H1 (cell line): ENCODE results near the gene LMBR1. TPM values are rescaled to one million over a fixed set of nuclear protein-coding genes. Genes with fewer than 3 reads are reported as not detected.
A peak's percentile ranks its signal among the peaks of the same experiment; 100 is the strongest.

Experiments
- CTCF ChIA-PET: fragments of 300-600 bp; sonication (Branson Sonifier 250); formaldehyde crosslinking; loops from one replicate; lab custom pipeline; 2021; ENCODE audit not compliant: partially characterized antibody; lab: Charles Lee
- POLR2A ChIA-PET: fragments of 300-600 bp; sonication (Branson Sonifier 250); formaldehyde crosslinking; loops from one replicate; lab custom pipeline; 2021; ENCODE audit warnings: inconsistent platforms; ENCODE audit not compliant: partially characterized antibody; lab: Charles Lee
- DNase-seq, 2 experiments: peaks; one replicate each; pipeline versions ENCODE4 v3.0.0 to v3.0.0-alpha.2; 2010 to 2022; ENCODE audit warnings: low spot score in 2 of 2, low read depth in 1 of 2, mixed read lengths in 1 of 2
- FAIRE-seq: peaks from 2 replicates; lab custom pipeline; 2011; peaks lifted over from hg19 to GRCh38; lab: Jason Lieb, UNC
- H2AFZ ChIP-seq: 2 replicates; pipeline ENCODE4 v1.8.1; 2012; ENCODE audit warnings: low read length, inconsistent platforms
- H2AK5ac ChIP-seq: 2 replicates; pipeline ENCODE4 v1.6.1; 2013; ENCODE audit warnings: low read depth, low read length
- H2BK120ac ChIP-seq: replicated peaks from 2 replicates; pipeline ENCODE3; 2013; ENCODE audit warnings: low read depth, low read length, inconsistent platforms
- H2BK12ac ChIP-seq: 2 replicates; pipeline ENCODE4 v1.6.1; 2013; ENCODE audit warnings: low read depth, low read length
- H2BK15ac ChIP-seq: 2 replicates; pipeline ENCODE4 v1.6.1; 2013; ENCODE audit warnings: low read length
- H2BK20ac ChIP-seq: 2 replicates; pipeline ENCODE4 v1.6.1; 2013; ENCODE audit warnings: low read length
- H2BK5ac ChIP-seq: 2 replicates; pipeline ENCODE4 v1.6.1; 2013; ENCODE audit warnings: low read depth, low read length
- H3K14ac ChIP-seq: 2 replicates; pipeline ENCODE4 v1.6.1; 2013; ENCODE audit warnings: inconsistent platforms; ENCODE audit not compliant: insufficient read length
- H3K18ac ChIP-seq: 2 replicates; pipeline ENCODE4 v1.6.1; 2013; ENCODE audit warnings: low read length; ENCODE audit errors: extremely low read depth
- H3K23ac ChIP-seq: 2 replicates; pipeline ENCODE4 v1.6.1; 2013; ENCODE audit warnings: inconsistent platforms; ENCODE audit not compliant: insufficient read length
- H3K23me2 ChIP-seq: 2 replicates; pipeline ENCODE4 v1.6.1; 2013; ENCODE audit warnings: low read depth, low read length
- H3K27ac ChIP-seq: 2 replicates; pipeline ENCODE4 v1.6.1; 2011; ENCODE audit warnings: low read depth, low read length, inconsistent platforms
- H3K27me3 ChIP-seq, 4 experiments: replicated peaks in 1 of 4; 1 replicate in 1 of 4; 2 replicates in 3 of 4; pipeline versions ENCODE4 v1.6.1 to v1.8.1; 2011 to 2013; ENCODE audit warnings: low read length in 3 of 4, mild to moderate bottlenecking in 3 of 4, inconsistent platforms in 2 of 4, mixed read lengths in 2 of 4, moderate library complexity in 1 of 4; ENCODE audit not compliant: control insufficient read depth in 3 of 4, insufficient read depth in 3 of 4; ENCODE audit errors: extremely low read depth in 1 of 4
- H3K36me3 ChIP-seq, 4 experiments: 2 replicates each; pipeline versions ENCODE4 v1.6.1 to v1.8.1; 2011 to 2013; ENCODE audit warnings: mild to moderate bottlenecking in 4 of 4, low read length in 3 of 4, moderate library complexity in 2 of 4, control low read depth in 1 of 4, inconsistent platforms in 1 of 4; ENCODE audit not compliant: insufficient read depth in 4 of 4, control insufficient read depth in 2 of 4
- H3K4ac ChIP-seq: replicated peaks from 2 replicates; pipeline ENCODE3; 2013; ENCODE audit warnings: low read length, low read depth, mixed read lengths, inconsistent platforms; ENCODE audit not compliant: insufficient read length
- H3K4me1 ChIP-seq, 4 experiments: replicated peaks in 1 of 4; 1 replicate in 1 of 4; 2 replicates in 3 of 4; pipeline versions ENCODE4 v1.6.1 to v1.8.1; 2011 to 2013; ENCODE audit warnings: low read length in 3 of 4, inconsistent platforms in 2 of 4, mixed read lengths in 1 of 4; ENCODE audit not compliant: insufficient read depth in 4 of 4, control insufficient read depth in 3 of 4
- H3K4me2 ChIP-seq, 2 experiments: 2 replicates each; pipeline versions ENCODE4 v1.6.1 to v1.8.1; 2011 to 2013; ENCODE audit warnings: low read depth in 2 of 2, low read length in 2 of 2, control low read depth in 1 of 2, inconsistent platforms in 1 of 2, mild to moderate bottlenecking in 1 of 2; ENCODE audit not compliant: insufficient read depth in 1 of 2
- H3K4me3 ChIP-seq, 4 experiments: fragments of 200-600, 300-600 bp in 1 of 4; sonication (generic), shearing (Covaris generic), sonication (Bioruptor Twin) in 1 of 4; 2 replicates each; pipeline versions ENCODE4 v1.5.1 to v1.8.1; 2011 to 2016; ENCODE audit warnings: low read length in 4 of 4, low read depth in 3 of 4, control low read depth in 2 of 4, inconsistent platforms in 2 of 4, mild to moderate bottlenecking in 2 of 4, mixed read lengths in 1 of 4, moderate library complexity in 1 of 4; ENCODE audit not compliant: insufficient read depth in 2 of 4; ENCODE audit errors: extremely low read depth in 1 of 4
- H3K56ac ChIP-seq: replicated peaks from 2 replicates; pipeline ENCODE3; 2013; ENCODE audit warnings: low read depth, mild to moderate bottlenecking, mixed read lengths, low read length, inconsistent platforms; ENCODE audit not compliant: insufficient read length
- H3K79me1 ChIP-seq: 2 replicates; pipeline ENCODE4 v1.6.1; 2013; ENCODE audit warnings: low read depth, low read length, control low read depth
- H3K79me2 ChIP-seq, 2 experiments: 2 replicates each; pipeline versions ENCODE4 v1.6.1 to v1.8.1; 2012 to 2013; ENCODE audit warnings: low read length in 2 of 2, mild to moderate bottlenecking in 2 of 2, inconsistent platforms in 1 of 2; ENCODE audit not compliant: insufficient read depth in 2 of 2, control insufficient read depth in 1 of 2
- H3K9ac ChIP-seq, 4 experiments: replicated peaks in 1 of 4; 1 replicate in 1 of 4; 2 replicates in 3 of 4; pipeline versions ENCODE4 v1.6.1 to v1.8.1; 2011 to 2013; ENCODE audit warnings: low read depth in 3 of 4, low read length in 3 of 4, control low read depth in 2 of 4, mild to moderate bottlenecking in 2 of 4, moderate library complexity in 2 of 4, inconsistent platforms in 1 of 4; ENCODE audit errors: extremely low read depth in 1 of 4
- H3K9me3 ChIP-seq, 2 experiments: 2 replicates each; pipeline versions ENCODE4 v1.6.1 to v1.8.1; 2012 to 2013; ENCODE audit warnings: mild to moderate bottlenecking in 2 of 2, moderate library complexity in 2 of 2, control low read depth in 1 of 2, inconsistent platforms in 1 of 2, low read depth in 1 of 2, low read length in 1 of 2, mixed read lengths in 1 of 2; ENCODE audit not compliant: insufficient read depth in 2 of 2
- H4K20me1 ChIP-seq, 2 experiments: replicated peaks in 1 of 2; 2 replicates each; pipeline versions ENCODE3 to v1.8.1; 2011 to 2013; ENCODE audit warnings: inconsistent platforms in 2 of 2, low read length in 2 of 2, mild to moderate bottlenecking in 1 of 2; ENCODE audit not compliant: insufficient read depth in 2 of 2, control insufficient read depth in 1 of 2
- H4K5ac ChIP-seq: 2 replicates; pipeline ENCODE4 v1.6.1; 2013; ENCODE audit warnings: low read length, low read depth, mixed read lengths, inconsistent platforms; ENCODE audit not compliant: insufficient read length
- H4K8ac ChIP-seq: 2 replicates; pipeline ENCODE4 v1.8.0; 2013; ENCODE audit warnings: mild to moderate bottlenecking, moderate library complexity, low read length, inconsistent platforms; ENCODE audit not compliant: insufficient read depth; ENCODE audit errors: extremely low read depth
- H4K91ac ChIP-seq: replicated peaks from 2 replicates; pipeline ENCODE3; 2013; ENCODE audit warnings: low read length, mixed read lengths, inconsistent platforms; ENCODE audit not compliant: insufficient read length
- CTCF ChIP-seq, 3 experiments: IDR thresholded peaks; 1 replicate in 2 of 3; 2 replicates in 1 of 3; pipeline versions ENCODE4 v1.5.1 to v1.6.1; 2011; ENCODE audit warnings: low read length in 3 of 3, mild to moderate bottlenecking in 3 of 3, inconsistent platforms in 2 of 3, low read depth in 1 of 3, moderate library complexity in 1 of 3; ENCODE audit not compliant: insufficient read depth in 1 of 3; ENCODE audit errors: control extremely low read depth in 1 of 3
- KDM4A ChIP-seq: IDR thresholded peaks from one replicate; pipeline ENCODE4 v1.7.1; 2012; ENCODE audit warnings: low read depth, mild to moderate bottlenecking, moderate library complexity, low read length, inconsistent platforms; ENCODE audit not compliant: severe bottlenecking
- KDM5A ChIP-seq: fragments of 200-600 bp; IDR thresholded peaks from 2 replicates; pipeline ENCODE4 v1.7.1; 2012; ENCODE audit warnings: mild to moderate bottlenecking, low read length, inconsistent platforms, mixed read lengths
- RAD21 ChIP-seq, 2 experiments: IDR thresholded peaks in 1 of 2; conservative IDR thresholded peaks in 1 of 2; 2 replicates each; pipeline ENCODE4 v1.6.1; 2011; ENCODE audit warnings: low read depth in 2 of 2, low read length in 2 of 2, improper control_type of control experiment in 1 of 2, inconsistent platforms in 1 of 2, mild to moderate bottlenecking in 1 of 2, moderate library complexity in 1 of 2
- TAF7 ChIP-seq: optimal IDR thresholded peaks from 2 replicates; pipeline ENCODE3; 2011; ENCODE audit warnings: low read depth, mild to moderate bottlenecking, inconsistent platforms, low read length, moderate library complexity, borderline replicate concordance
- WGBS, 2 experiments: shearing (Covaris generic) in 1 of 2; methylation state at CpG; one replicate each; pipeline versions ENCODE4 v1.1.6 to v1.1.7; 2013 to 2015; ENCODE audit warnings: low lambda C conversion rate in 2 of 2, mixed read lengths in 2 of 2, inconsistent platforms in 1 of 2, low coverage in 1 of 2, missing lambda C conversion rate in 1 of 2; ENCODE audit not compliant: insufficient replicate concordance in 2 of 2, insufficient coverage in 1 of 2, insufficient read length in 1 of 2; ENCODE audit errors: extremely low coverage in 1 of 2, missing lambda C conversion rate in 1 of 2; 5-methylcytosine and 5-hydroxymethylcytosine counted together
- polyA plus RNA-seq, 7 experiments: library from polyadenylated mRNA; depleted of rRNA in 3 of 7; stranded (reverse) in 5 of 7; unstranded in 2 of 7; fragments of >200 nt in 5 of 7; fragments of 200-250 nt in 2 of 7; gene quantifications; 1 replicate in 5 of 7; 2 replicates in 1 of 7; 4 replicates in 1 of 7; pipeline versions ENCODE4 v1.2.1 to v1.2.3, GENCODE V29; 2011 to 2013; ENCODE audit warnings: missing spikeins in 2 of 7, mixed read lengths in 2 of 7
- total RNA-seq: library from RNA; stranded (reverse); fragmentation: NEBNext Ultra II Directional; extraction: Animal tissue kit (Norgen Biotek cat#: 25700); gene quantifications from 2 replicates; pipeline ENCODE4 v1.2.1, GENCODE V29; 2021
- TF ChIP-seq, protein P1 (sequence below): IDR thresholded peaks from 2 replicates; pipeline ENCODE4 v1.6.1; 2012; ENCODE audit warnings: low read length, inconsistent platforms

Gene LMBR1
- total and polyA plus RNA-seq, 2 of the 8 experiments (the other 6 are each of a cell fraction or from before 2014, with no cell fraction given): 15.1 to 70.4 TPM

GRCh38 chr7:156642306-156643045 lies 250.5 kb downstream of the LMBR1 start:
- Histone ChIP-seq H3K4me3 (no peak overlapping the region), H3K18ac (no peak overlapping the region), H2AK5ac (no peak overlapping the region), H2BK20ac (no peak overlapping the region), H4K20me1 (no peaks in the 10 kb centered on the region), H3K4me2 (no peak overlapping the region), H3K14ac (no peak overlapping the region), H4K5ac (no peak overlapping the region), H3K27me3 (peaks cover 0 to 9% (median 7%) of the 10 kb centered on the region in 4 experiments; a peak in 5 of 7 replicates), H3K9me3 (peaks cover 0 to 6% of the 10 kb centered on the region in 2 experiments; a peak in 1 of 4 replicates), H3K79me2 (peaks cover 3 to 9% of the 10 kb centered on the region in 2 experiments; a peak in 3 of 4 replicates), H2BK12ac (no peak overlapping the region), H3K23me2 (peaks cover 7% of the 10 kb centered on the region; the same call in 1 of the 2 replicates), H3K27ac (no peak overlapping the region), H2BK15ac (no peak overlapping the region), H2BK5ac (no peak overlapping the region), H3K36me3 (no peaks in the 10 kb centered on the region), H3K4ac (no peak overlapping the region), H4K91ac (no peak overlapping the region), H3K9ac (no peak overlapping the region), H3K23ac (no peak overlapping the region), H2AFZ (no peak overlapping the region), H2BK120ac (no peak overlapping the region), H4K8ac (no peak overlapping the region), H3K79me1 (no peaks in the 10 kb centered on the region), H3K56ac (no peak overlapping the region), H3K4me1 (peaks cover 0 to 8% (median 2%) of the 10 kb centered on the region in 4 experiments; a peak in 5 of 7 replicates)
- 87% methylated on average over 13 of the region's 13 CpGs; no CpG with 5 or more reads in 1 of the 2 experiments for WGBS, 2 experiments
- CTCF ChIA-PET: interaction anchor here (0.9 to 2.4 kb wide), 6 partner anchors 10 to 128 kb away, joined by 3 to 9 read pairs (median 3); no protein-coding TSS in a partner anchor
- POLR2A ChIA-PET: no interaction called here
- no peak for FAIRE-seq
- DNase-seq: no peak
- TF ChIP-seq KDM4A (no peak), TAF7 (no peak), RAD21 (IDR thresholded peaks at IDR 0.05 in 1 of 2, conservative IDR thresholded peaks at IDR 0.05 in 1 of 2; ENCODE audit: low read depth in 2 of 2, low read length in 2 of 2) (peak; percentile 27 to 45), CTCF (IDR thresholded peaks at IDR 0.05; ENCODE audit: control extremely low read depth in 1 of 3, insufficient read depth in 1 of 3, low read depth in 1 of 3, low read length in 3 of 3) (0 out of 4 replicates have a peak, but pooled peaks of 1 of the 3 experiments have one; percentile 1), KDM5A (no peak)
- TF ChIP-seq, protein P1, sequence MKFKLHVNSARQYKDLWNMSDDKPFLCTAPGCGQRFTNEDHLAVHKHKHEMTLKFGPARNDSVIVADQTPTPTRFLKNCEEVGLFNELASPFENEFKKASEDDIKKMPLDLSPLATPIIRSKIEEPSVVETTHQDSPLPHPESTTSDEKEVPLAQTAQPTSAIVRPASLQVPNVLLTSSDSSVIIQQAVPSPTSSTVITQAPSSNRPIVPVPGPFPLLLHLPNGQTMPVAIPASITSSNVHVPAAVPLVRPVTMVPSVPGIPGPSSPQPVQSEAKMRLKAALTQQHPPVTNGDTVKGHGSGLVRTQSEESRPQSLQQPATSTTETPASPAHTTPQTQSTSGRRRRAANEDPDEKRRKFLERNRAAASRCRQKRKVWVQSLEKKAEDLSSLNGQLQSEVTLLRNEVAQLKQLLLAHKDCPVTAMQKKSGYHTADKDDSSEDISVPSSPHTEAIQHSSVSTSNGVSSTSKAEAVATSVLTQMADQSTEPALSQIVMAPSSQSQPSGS: no peak
